HepG2 (cell line): ENCODE measurements around the gene IBSP. TPM values are rescaled to one million over a fixed set of nuclear protein-coding genes. Genes with fewer than 3 reads are reported as not detected.

Source experiments
- ATAC-seq: fragments of 200-7000 bp; cut with Tn5 transposase; 3 replicates; pipeline ENCODE4 v1.9.1; 2020; ENCODE audit warnings: mild to moderate bottlenecking, moderate library complexity
- BruUV-seq: library from RNA; stranded (reverse); fragments of 400-500 nt; replicated peaks from 2 replicates; lab custom pipeline; 2021; lab: Mats Ljungman, UMichigan
- CTCF ChIA-PET: fragments of 300-600 bp; formaldehyde crosslinking; extraction: SDS; loops from one replicate; lab custom pipeline; 2021; ENCODE audit warnings: low total read pairs, inconsistent platforms, low intra/inter-chr PET ratio; lab: Yijun Ruan, JAX
- POLR2A ChIA-PET: fragments of 350-600 bp; sonication (Branson Sonifier 250); formaldehyde crosslinking; loops from one replicate; lab custom pipeline; 2020; ENCODE audit warnings: antibody characterized with exemption, inconsistent platforms; lab: Yijun Ruan, JAX
- DNase-seq: peaks from one replicate; pipeline ENCODE4 v3.0.0-alpha.2; 2015; ENCODE audit warnings: low spot score
- FAIRE-seq: peaks from 3 replicates; lab custom pipeline; 2011; peaks lifted over from hg19 to GRCh38; lab: Jason Lieb, UNC
- H2AFZ ChIP-seq: one replicate; pipeline ENCODE4 v1.6.1; 2011; ENCODE audit warnings: low read length, inconsistent platforms
- H3K27ac ChIP-seq: fragments of 300-600 bp; 3 replicates; pipeline ENCODE4 v1.8.0; 2011; ENCODE audit warnings: mixed run types, mild to moderate bottlenecking, mixed read lengths, low read length, inconsistent platforms; ENCODE audit not compliant: insufficient read depth; ENCODE audit errors: extremely low read length
- H3K27me3 ChIP-seq, 2 experiments: fragments of 200-600 bp in 1 of 2; 2 replicates in 1 of 2; 3 replicates in 1 of 2; pipeline versions ENCODE4 v1.6.0 to v1.8.0; 2011; ENCODE audit warnings: low read length in 2 of 2, mild to moderate bottlenecking in 2 of 2, moderate library complexity in 2 of 2, inconsistent platforms in 1 of 2; ENCODE audit not compliant: insufficient read depth in 2 of 2, control insufficient read depth in 1 of 2
- H3K36me3 ChIP-seq, 2 experiments: fragments of 200-600 bp in 1 of 2; replicated peaks in 1 of 2; 2 replicates in 1 of 2; 3 replicates in 1 of 2; pipeline versions ENCODE4 v1.5.1 to v1.8.0; 2011; ENCODE audit warnings: low read length in 2 of 2, inconsistent platforms in 1 of 2; ENCODE audit not compliant: insufficient read depth in 2 of 2, control insufficient read depth in 1 of 2
- H3K4me1 ChIP-seq: 2 replicates; pipeline ENCODE4 v1.5.1; 2012; ENCODE audit warnings: low read length, inconsistent platforms; ENCODE audit not compliant: insufficient read depth
- H3K4me2 ChIP-seq: 2 replicates; pipeline ENCODE4 v1.6.0; 2011; ENCODE audit warnings: low read depth, low read length, inconsistent platforms
- H3K4me3 ChIP-seq, 3 experiments: fragments of 200-600 bp in 1 of 3; sonication (generic), shearing (Covaris generic) in 1 of 3; replicated peaks in 1 of 3; 2 replicates each; pipeline ENCODE4 v1.5.1; 2011 to 2016; ENCODE audit warnings: low read length in 3 of 3, inconsistent platforms in 2 of 3, low read depth in 2 of 3, mild to moderate bottlenecking in 2 of 3, control low read depth in 1 of 3, mixed read lengths in 1 of 3; ENCODE audit not compliant: insufficient read depth in 1 of 3
- H3K79me2 ChIP-seq: one replicate; pipeline ENCODE4 v1.6.1; 2011; ENCODE audit warnings: low read length, inconsistent platforms; ENCODE audit not compliant: insufficient read depth
- H3K9ac ChIP-seq: 2 replicates; pipeline ENCODE4 v1.6.0; 2011; ENCODE audit warnings: mild to moderate bottlenecking, low read depth, low read length, inconsistent platforms; ENCODE audit not compliant: insufficient read depth
- H3K9me3 ChIP-seq: 2 replicates; pipeline ENCODE4 v1.5.1; 2012; ENCODE audit warnings: mild to moderate bottlenecking, low read length
- H4K20me1 ChIP-seq: 2 replicates; pipeline ENCODE4 v1.6.0; 2011; ENCODE audit warnings: inconsistent platforms, mild to moderate bottlenecking, low read length, moderate library complexity; ENCODE audit not compliant: insufficient read depth
- ARNTL ChIP-seq: sonication (generic); formaldehyde crosslinking; IDR thresholded peaks from 2 replicates; pipeline ENCODE4 v1.4.0; 2020; ENCODE audit warnings: mild to moderate bottlenecking, missing genetic modification reagents
- EEA1 ChIP-seq: sonication (generic); formaldehyde crosslinking; IDR thresholded peaks from 2 replicates; pipeline ENCODE4 v1.5.1; 2020; ENCODE audit warnings: mild to moderate bottlenecking, missing genetic modification reagents, borderline replicate concordance
- FOSL2 ChIP-seq: sonication (generic); formaldehyde crosslinking; IDR thresholded peaks from 2 replicates; pipeline ENCODE4 v1.4.0; 2020; ENCODE audit warnings: missing genetic modification reagents
- FOXC1 ChIP-seq: sonication (generic); formaldehyde crosslinking; IDR thresholded peaks from 2 replicates; pipeline ENCODE4 v1.8.0; 2022; ENCODE audit warnings: mild to moderate bottlenecking, missing genetic modification reagents, borderline replicate concordance
- HNRNPUL1 ChIP-seq: fragments of 200-400 bp; formaldehyde crosslinking; IDR thresholded peaks from 2 replicates; pipeline ENCODE4 v1.6.1; 2017; ENCODE audit warnings: low read depth, mild to moderate bottlenecking, low read length, moderate library complexity
- KLF6 ChIP-seq: IDR thresholded peaks from 2 replicates; pipeline ENCODE4 v1.8.0; 2016; ENCODE audit warnings: missing biosample characterization, missing genetic modification reagents
- MAFK ChIP-seq, 2 experiments: IDR thresholded peaks in 1 of 2; conservative IDR thresholded peaks in 1 of 2; 2 replicates each; pipeline ENCODE4 v1.6.1; 2011; ENCODE audit warnings: improper control_type of control experiment in 2 of 2, low read length in 2 of 2
- NFE2 ChIP-seq: sonication (generic); formaldehyde crosslinking; IDR thresholded peaks from 2 replicates; pipeline ENCODE4 v1.4.0; 2020; ENCODE audit warnings: missing genetic modification reagents
- NFE2L2 ChIP-seq: fragments of 150-350 bp; IDR thresholded peaks from 2 replicates; pipeline ENCODE4 v1.6.1; 2014; ENCODE audit warnings: low read length
- RFXANK ChIP-seq: IDR thresholded peaks from 2 replicates; pipeline ENCODE4 v1.6.1; 2016
- RNF219 ChIP-seq: sonication (generic); formaldehyde crosslinking; IDR thresholded peaks from 2 replicates; pipeline ENCODE4 v1.5.0; 2020; ENCODE audit warnings: mild to moderate bottlenecking, missing genetic modification reagents
- SNRNP70 ChIP-seq: fragments of 200-400 bp; formaldehyde crosslinking; IDR thresholded peaks from 2 replicates; pipeline ENCODE4 v1.6.1; 2017; ENCODE audit warnings: mild to moderate bottlenecking, low read depth, low read length, moderate library complexity
- TEF ChIP-seq: sonication (generic); formaldehyde crosslinking; IDR thresholded peaks from 2 replicates; pipeline ENCODE4 v1.5.0; 2020; ENCODE audit warnings: missing genetic modification reagents
- ZBTB42 ChIP-seq: sonication (generic); formaldehyde crosslinking; IDR thresholded peaks from 2 replicates; pipeline ENCODE4 v1.5.0; 2020; ENCODE audit warnings: mild to moderate bottlenecking, missing genetic modification reagents
- ZNF205 ChIP-seq: IDR thresholded peaks from 2 replicates; pipeline ENCODE4 v1.6.1; 2018; ENCODE audit warnings: missing biosample characterization, missing genetic modification reagents
- ZNF543 ChIP-seq: sonication (generic); formaldehyde crosslinking; IDR thresholded peaks from 2 replicates; pipeline ENCODE4 v1.4.0; 2020; ENCODE audit warnings: mild to moderate bottlenecking, missing genetic modification reagents
- ZNF672 ChIP-seq: sonication (generic); formaldehyde crosslinking; IDR thresholded peaks from 2 replicates; pipeline ENCODE4 v1.8.1; 2022; ENCODE audit warnings: missing genetic modification reagents
- ZNF773 ChIP-seq: sonication (generic); formaldehyde crosslinking; IDR thresholded peaks from 2 replicates; pipeline ENCODE4 v1.4.0; 2020; ENCODE audit warnings: missing genetic modification reagents, borderline replicate concordance
- WGBS: methylation state at CpG from one replicate; pipeline ENCODE4 v1.1.6; 2017; ENCODE audit warnings: low lambda C conversion rate; 5-methylcytosine and 5-hydroxymethylcytosine counted together
- in situ Hi-C: cut with HindIII; loops from 2 replicates; pipeline ENCODE4 v1.10.0; 2017; ENCODE audit warnings: low pct_unique_long_range_greater_than_20kb; ENCODE audit not compliant: extremely low pct_ligation_motif_present
- intact Hi-C: fragments of 100-400 bp; cut with micrococcal nuclease; formaldehyde crosslinking; loops from one replicate; pipeline ENCODE4 v1.10.0; 2022; ENCODE audit not compliant: unreplicated experiment
- polyA plus RNA-seq, 8 experiments: library from polyadenylated mRNA; depleted of rRNA in 3 of 8; stranded (reverse) in 7 of 8; unstranded in 1 of 8; fragments of >200 nt; fragmentation: Illumina TruSeq in 4 of 8; extraction: Trizol in 4 of 8; gene quantifications; 2 replicates each; pipeline versions ENCODE4 v1.2.1 to v1.2.3, GENCODE V29; 2011 to 2016; ENCODE audit warnings: low read depth in 4 of 8, missing spikeins in 1 of 8, mixed read lengths in 1 of 8; ENCODE audit not compliant: insufficient read depth in 1 of 8
- total RNA-seq, 5 experiments: library from RNA; depleted of rRNA; stranded (reverse); fragments of >200 nt; fragmentation: Illumina TruSeq; extraction: Trizol; gene quantifications; 2 replicates each; pipeline ENCODE4 v1.2.3, GENCODE V29; 2016; ENCODE audit warnings: low read depth in 1 of 5

IBSP gene
- total and polyA plus RNA-seq, 2 of the 13 experiments (the other 11 are each of a cell fraction or from before 2014, with no cell fraction given), result not detected

- POLR2A ChIA-PET, result no interaction called here
- no peak for FAIRE-seq
These were observed 12.6 kb downstream of the IBSP start for GRCh38 chr4:87811977-87812376.

GRCh38 chr4:87819281-87819919 lies 20.0 kb downstream of the IBSP start:
- Histone ChIP-seq H3K9me3 (no peaks in the 10 kb centered on the region), H3K4me3 (peak overlapping the region in 1 of 3 experiments; percentile 34; a peak in 2 of 6 replicates), H3K27me3 (0 out of 5 replicates have a peak, but pooled peaks cover 0 to 7% of the 10 kb centered on the region in 2 experiments), H2AFZ (no peak overlapping the region), H3K4me1 (no peaks in the 10 kb centered on the region; the same call in 1 of the 2 replicates), H3K27ac (no peak overlapping the region), H3K36me3 (no peaks in the 10 kb centered on the region), H3K79me2 (no peaks in the 10 kb centered on the region), H4K20me1 (no peaks in the 10 kb centered on the region), H3K9ac (no peak overlapping the region), H3K4me2 (peak overlapping the region; percentile 48)
- intact Hi-C loops (no loop called here), in situ Hi-C loops (no loop called here)
- DNase-seq (peak; percentile 9), FAIRE-seq (no peak), ATAC-seq (peak; percentile 46; the same call in 2 of the 3 replicates)
- WGBS, result 46% methylated on average over 7 of the region's 8 CpGs
- POLR2A ChIA-PET, result interaction anchor here (0.5 kb wide), 1 partner anchor 153 kb away, joined by 3 read pairs; no protein-coding TSS in a partner anchor
- no TSS peak for BruUV-seq
- CTCF ChIA-PET, result no interaction called here
- TF ChIP-seq EEA1 (CRISPR knock-in tag) (no peak), SNRNP70 (no peak), KLF6 (CRISPR knock-in tag) (no peak), FOSL2 (CRISPR knock-in tag) (peak; percentile 68), ZNF205 (CRISPR knock-in tag) (no peak), NFE2L2 (peak; percentile 76), MAFK (conservative IDR thresholded peaks at IDR 0.05 in 1 of 2, IDR thresholded peaks at IDR 0.05 in 1 of 2; ENCODE audit: low read length in 2 of 2) (peak; percentile 16 to 28; a peak in 3 of 4 replicates), HNRNPUL1 (no peak), ZBTB42 (CRISPR knock-in tag) (no peak), RNF219 (no peak), NFE2 (CRISPR knock-in tag) (peak; percentile 38; the same call in 1 of the 2 replicates), ARNTL (CRISPR knock-in tag) (no peak), FOXC1 (CRISPR knock-in tag) (no peak)

More at GRCh38 chr4:87811977-87812376, 12.6 kb downstream of the IBSP start:
- H3K4me3 ChIP-seq, result no peak overlapping the region
- H4K20me1 ChIP-seq, result no peaks in the 10 kb centered on the region
- no peak overlapping the region for H3K4me2 ChIP-seq
- TF ChIP-seq ZNF672 (CRISPR knock-in tag) (no peak), TEF (CRISPR knock-in tag) (no peak), RFXANK (CRISPR knock-in tag) (no peak), ZNF773 (no peak), ZNF543 (CRISPR knock-in tag) (no peak)
- no peaks in the 10 kb centered on the region for H3K4me1 ChIP-seq
- H3K27me3 ChIP-seq, result peaks cover 0 to 16% of the 10 kb centered on the region in 2 experiments; a peak in 3 of 5 replicates
- in situ Hi-C loops (no loop called here), intact Hi-C loops (no loop called here)
- no TSS peak for BruUV-seq
- CTCF ChIA-PET, result no interaction called here
- no peak overlapping the region for H3K27ac ChIP-seq
- DNase-seq, result no peak
- no peak overlapping the region for H2AFZ ChIP-seq
- H3K9me3 ChIP-seq, result no peaks in the 10 kb centered on the region
- no peaks in the 10 kb centered on the region for H3K79me2 ChIP-seq
- ATAC-seq, result no peak
- WGBS, result 34% methylated on average over 2 of the region's 2 CpGs
- no peak overlapping the region for H3K9ac ChIP-seq
- no peaks in the 10 kb centered on the region for H3K36me3 ChIP-seq
